GM12875 (cell line): ENCODE results near the gene ELOVL3.

Experiments used
- H3K4me3 ChIP-seq: one replicate; pipeline ENCODE4 v1.5.1; 2011; ENCODE audit warnings: low read depth, low read length, control low read depth
- TF ChIP-seq, protein P1 (sequence below): IDR thresholded peaks from 2 replicates; pipeline ENCODE4 v1.5.1; 2011; ENCODE audit warnings: low read depth, mild to moderate bottlenecking, control low read depth, inconsistent platforms, low read length, moderate library complexity, borderline replicate concordance; ENCODE audit not compliant: insufficient read depth

ELOVL3 gene

DNA sequence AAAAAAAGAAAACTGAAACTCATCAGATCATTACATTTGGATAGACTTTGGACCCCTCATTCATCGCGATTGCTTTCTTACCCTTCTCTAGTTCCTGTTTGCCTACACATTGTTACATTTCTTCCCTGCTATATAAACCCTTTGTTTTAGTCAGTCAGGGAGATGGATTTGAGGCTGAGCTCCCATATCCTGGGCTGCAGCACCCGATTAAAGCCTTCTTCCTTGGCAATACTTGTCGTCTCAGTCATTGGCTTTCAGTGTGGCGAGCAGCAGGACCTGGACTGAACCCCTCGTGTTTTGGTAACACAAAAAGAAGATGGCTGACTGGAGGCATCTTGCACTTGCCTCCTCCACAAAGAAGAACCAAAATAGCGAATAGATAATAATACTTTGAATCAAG is 34.1 kb upstream of the ELOVL3 start:
- TF ChIP-seq, protein P1, sequence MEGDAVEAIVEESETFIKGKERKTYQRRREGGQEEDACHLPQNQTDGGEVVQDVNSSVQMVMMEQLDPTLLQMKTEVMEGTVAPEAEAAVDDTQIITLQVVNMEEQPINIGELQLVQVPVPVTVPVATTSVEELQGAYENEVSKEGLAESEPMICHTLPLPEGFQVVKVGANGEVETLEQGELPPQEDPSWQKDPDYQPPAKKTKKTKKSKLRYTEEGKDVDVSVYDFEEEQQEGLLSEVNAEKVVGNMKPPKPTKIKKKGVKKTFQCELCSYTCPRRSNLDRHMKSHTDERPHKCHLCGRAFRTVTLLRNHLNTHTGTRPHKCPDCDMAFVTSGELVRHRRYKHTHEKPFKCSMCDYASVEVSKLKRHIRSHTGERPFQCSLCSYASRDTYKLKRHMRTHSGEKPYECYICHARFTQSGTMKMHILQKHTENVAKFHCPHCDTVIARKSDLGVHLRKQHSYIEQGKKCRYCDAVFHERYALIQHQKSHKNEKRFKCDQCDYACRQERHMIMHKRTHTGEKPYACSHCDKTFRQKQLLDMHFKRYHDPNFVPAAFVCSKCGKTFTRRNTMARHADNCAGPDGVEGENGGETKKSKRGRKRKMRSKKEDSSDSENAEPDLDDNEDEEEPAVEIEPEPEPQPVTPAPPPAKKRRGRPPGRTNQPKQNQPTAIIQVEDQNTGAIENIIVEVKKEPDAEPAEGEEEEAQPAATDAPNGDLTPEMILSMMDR, result no peak

DNA sequence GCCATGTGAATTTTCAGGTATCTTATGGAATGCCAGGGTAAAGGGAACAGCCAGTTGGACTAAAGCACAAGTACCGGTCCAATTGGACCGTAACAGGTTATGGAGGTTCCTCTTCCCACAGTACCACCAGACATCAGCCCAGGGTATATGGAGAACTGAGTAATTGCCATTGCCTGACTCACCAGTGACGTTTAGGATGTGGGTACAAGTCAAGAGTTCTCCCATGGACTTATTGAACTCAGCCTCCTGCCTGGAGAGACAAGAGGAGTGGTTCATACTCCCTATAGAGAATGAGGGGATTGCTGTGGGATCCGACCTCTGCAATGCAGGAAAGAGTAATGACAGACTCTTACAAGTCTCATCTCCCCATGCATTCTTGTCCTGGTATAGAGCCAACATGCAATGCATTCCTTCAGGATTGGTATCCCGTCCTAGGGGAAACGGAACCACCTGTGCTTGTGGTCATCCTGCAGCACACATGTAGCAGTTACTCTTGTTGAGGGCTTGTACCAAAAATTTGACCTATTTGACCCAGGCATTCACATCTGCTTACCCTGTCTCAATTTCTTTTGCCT is 30.7 kb upstream of the ELOVL3 start:
- H3K4me3 ChIP-seq, result no peak overlapping the region
- TF ChIP-seq, protein P1, result no peak

More for the DNA sequence above, 34.1 kb upstream of the ELOVL3 start:
- no peak overlapping the region for H3K4me3 ChIP-seq

DNA sequence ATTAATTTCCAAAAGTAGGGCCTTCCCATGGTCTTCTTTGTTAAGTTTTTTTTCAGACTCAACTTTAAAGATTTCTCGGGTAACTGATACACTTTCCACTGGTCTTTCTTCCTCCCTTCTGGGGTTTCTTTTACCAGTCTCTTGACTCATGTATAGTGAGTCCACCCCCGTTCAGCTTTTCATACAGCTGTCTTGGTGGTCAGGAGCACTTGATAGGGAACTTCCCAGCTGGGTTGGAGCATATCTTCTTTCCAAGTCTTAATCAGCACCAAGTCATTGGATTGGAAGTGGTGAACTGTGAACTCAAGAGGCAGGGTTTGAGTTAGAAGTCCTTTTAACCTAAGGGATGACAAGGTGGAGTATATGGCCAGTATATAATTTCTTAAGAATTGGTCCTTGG is 29.2 kb upstream of the ELOVL3 start:
- H3K4me3 ChIP-seq, result no peak overlapping the region
- TF ChIP-seq, protein P1, result no peak

DNA sequence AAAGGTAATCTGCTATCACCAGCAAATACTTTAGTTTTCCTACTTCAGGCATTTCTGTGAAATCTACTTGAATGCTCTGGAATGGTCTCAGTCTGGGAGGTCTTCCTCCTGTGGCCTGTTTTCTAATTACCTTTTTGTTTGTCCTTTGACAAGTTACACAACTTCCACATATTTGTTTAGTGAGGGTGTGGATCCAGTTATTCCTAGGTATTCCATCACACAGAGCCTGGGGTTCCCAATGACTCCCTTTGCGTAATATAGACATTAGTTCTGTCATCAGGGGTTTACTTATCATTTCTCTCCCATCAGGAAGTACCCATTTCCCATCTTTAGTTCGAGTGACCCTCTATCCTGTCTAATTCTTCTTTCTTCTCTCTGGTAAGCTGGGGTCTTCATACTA is 28.1 kb upstream of the ELOVL3 start:
- TF ChIP-seq, protein P1, result no peak

DNA sequence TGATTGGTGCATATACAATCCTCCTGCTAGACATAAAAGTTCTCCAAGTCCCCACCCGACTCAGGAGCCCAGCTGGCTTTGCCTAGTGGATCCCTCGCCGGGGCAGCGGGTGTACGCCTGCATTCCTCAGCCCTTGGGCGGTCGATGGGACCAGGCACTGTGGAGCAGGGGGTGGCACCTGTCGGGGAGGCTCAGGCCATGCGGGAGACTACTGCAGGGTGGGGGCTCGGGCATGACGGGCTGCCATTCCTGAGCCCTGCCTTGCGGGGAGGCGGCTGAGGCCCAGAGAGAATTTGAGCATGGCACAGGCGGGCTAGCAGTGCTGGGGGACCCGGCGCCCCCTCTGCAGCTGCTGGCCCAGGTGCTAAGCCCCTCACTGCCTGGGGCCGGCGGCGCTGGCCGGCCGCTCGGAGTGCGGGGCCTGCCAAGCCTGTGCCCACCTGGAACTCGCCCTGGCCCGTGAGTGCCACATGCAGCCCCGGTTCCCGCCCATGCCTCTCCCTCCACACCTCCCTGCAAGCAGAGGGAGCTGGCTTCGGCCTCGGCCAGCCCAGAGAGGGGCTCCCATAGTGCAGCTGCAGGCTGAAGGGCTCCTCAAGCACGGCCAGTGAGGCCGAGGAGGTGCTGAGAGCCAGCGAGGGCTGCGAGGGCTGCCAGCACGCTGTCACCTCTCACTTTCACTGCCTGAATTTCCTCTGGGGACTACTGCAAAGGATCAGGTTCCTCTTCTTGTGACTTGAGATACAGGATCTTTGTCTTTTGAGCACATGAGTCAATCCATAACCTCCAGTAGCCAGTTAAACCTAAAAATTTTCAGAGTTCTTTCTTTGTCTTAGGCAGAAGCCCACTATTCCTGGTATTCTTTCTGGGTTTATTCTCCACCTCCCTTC is 25.1 kb upstream of the ELOVL3 start:
- TF ChIP-seq, protein P1, result no peak
- H3K4me3 ChIP-seq, result no peak overlapping the region

More for the DNA sequence above, 28.1 kb upstream of the ELOVL3 start:
- no peak overlapping the region for H3K4me3 ChIP-seq

DNA sequence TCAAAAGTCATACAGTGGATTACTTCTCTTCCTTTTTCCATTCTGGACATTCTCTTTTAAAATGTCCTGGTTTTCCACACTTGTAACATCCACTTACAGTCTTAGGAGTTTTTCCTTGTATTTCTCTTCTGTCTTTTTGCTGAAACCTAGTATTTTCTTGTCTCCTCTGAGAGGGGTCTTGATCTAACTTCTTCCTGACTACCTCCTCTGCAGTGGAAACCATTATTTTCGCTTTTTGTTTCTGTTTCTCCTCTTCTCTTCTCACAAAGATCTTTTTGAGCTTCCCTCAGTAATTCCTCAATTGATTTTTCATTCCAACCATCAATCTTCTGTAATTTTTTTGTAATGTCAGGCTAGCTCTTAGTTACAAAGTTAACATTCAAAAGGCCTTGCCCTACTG is 23.7 kb upstream of the ELOVL3 start:
- TF ChIP-seq, protein P1, result no peak
- no peak overlapping the region for H3K4me3 ChIP-seq

DNA sequence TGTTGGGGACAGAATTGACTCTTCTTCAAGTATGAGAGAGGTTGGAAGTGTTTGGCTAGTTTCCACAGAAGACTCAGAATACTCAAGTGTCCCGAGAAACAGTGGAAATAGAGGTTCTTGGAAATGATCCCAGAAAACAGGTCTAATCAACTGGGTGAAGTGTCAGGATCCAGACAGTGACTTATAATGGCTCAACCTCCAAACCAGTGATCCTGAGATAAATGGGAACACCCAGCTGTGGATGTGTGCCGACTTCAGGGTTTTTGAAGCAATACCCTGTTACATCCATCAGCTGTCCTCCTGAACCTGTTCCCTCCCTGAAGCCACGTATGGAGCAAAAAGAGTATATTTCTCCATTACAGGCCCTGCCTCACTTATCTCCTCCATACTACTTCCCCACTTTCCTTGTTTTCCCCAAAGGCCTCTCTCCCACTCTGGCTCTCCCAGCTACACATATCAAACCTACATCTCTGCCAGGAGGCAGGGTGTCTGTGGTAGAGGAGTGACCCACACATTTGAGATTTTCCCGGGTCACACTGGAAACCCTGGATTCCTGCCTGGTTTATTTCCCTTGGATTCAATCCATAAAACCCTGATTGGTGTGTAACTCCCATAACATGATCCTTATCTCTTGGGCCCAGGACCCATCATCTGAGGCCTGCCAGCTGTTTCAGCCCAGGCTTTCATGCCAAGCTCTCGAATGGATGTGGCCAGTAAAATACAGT is 17.6 kb upstream of the ELOVL3 start:
- no peak overlapping the region for H3K4me3 ChIP-seq
- TF ChIP-seq, protein P1, result no peak
